ENCODE measurements around the gene FGF14.
"Not testable (repeated sequence)": the region's sequence is repeated elsewhere in the genome, so short reads cannot be mapped to it uniquely, and the experiment has no call there.

The FGF14 gene

DNA sequence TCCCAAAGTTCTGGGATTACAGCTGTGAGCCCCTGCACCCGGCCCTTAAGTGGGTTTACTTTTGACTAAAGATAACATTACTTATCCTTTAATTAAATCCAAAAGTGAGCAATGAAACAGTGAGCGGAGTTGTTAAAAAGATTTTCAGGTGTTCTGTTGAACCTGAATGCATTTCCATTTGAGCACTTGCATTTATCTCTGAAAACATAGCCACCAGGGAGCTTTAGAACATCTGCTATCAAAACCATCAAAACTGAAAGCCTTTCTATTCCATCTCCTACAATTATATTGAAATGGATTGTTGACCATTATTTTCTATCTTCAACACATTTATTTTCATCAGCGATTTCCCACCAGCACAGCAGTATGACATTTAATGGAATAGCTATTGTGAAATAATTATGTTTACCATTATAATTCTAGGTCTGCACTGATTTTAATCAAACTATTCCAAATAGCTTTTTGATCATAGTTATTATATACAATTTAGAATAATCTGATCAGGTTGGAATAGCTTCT is 269.0 kb downstream of the FGF14 start:
- no peaks in the 10 kb centered on the region for H3K9me3 Mint-ChIP-seq
- ATAC-seq = no peak
- no peak overlapping the region for H3K27ac Mint-ChIP-seq
- DNase-seq (ENCODE audit: low spot score in 2 of 2) = no peak
- H3K36me3 Mint-ChIP-seq = no peaks in the 10 kb centered on the region
- no peaks in the 10 kb centered on the region for H3K4me1 Mint-ChIP-seq
- H3K4me3 Mint-ChIP-seq = no peak overlapping the region

DNA sequence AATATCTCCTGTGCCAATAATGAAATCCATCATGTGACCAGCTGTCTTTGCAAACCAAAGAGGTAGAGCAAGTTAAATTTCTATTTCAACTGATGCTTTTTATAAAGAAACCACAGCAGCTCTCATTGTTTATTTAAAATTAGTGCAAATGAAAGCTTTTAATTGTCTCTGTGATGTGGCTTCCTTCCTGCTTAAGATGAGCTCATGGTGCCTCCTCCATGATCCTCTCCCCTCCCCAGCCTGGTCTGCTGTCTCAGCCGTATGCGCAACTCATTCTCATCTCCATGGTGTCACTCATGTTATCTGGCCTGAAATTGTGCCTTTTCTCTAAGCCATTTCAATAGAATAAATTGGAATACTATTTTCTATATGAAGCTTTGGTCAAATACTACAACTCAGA is 270.6 kb downstream of the FGF14 start:
- ATAC-seq = no peak
- H3K4me1 Mint-ChIP-seq = no peaks in the 10 kb centered on the region

DNA sequence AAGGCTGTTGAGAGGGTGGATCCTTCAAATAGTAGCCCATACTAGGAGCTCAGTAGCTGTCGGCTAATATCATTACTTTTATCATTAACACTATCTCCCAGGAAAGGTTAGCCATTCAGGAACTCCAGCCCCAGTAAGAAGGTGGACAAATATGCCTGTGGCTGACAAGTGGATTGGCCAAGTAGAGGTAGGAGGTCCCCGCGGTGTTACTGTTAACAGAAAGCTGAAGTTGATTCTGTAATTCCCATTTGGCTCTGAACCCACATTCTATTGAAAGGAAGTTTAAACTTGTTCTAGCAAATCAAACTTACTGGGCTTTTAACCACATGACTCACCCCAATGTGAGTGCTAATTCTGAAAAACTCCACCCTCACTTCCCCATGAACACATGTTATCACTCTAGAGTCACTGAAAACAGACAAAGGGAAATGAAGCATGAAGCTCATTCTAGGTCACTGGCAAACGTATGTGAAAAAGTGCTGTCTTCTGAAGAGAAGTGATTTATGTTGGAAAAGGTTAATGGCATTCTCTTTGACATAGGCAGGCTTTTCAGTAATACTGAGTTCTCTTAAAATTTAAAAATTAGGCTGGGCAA is 273.5 kb downstream of the FGF14 start:
- Mint-ChIP-seq H3K4me1 (no peaks in the 10 kb centered on the region), H3K27ac (no peak overlapping the region), H3K9me3 (no peaks in the 10 kb centered on the region), H3K36me3 (no peaks in the 10 kb centered on the region), H3K4me3 (no peak overlapping the region)
- ATAC-seq (no peak), DNase-seq (ENCODE audit: low spot score in 2 of 2) (no peak)

More for the DNA sequence above, 270.6 kb downstream of the FGF14 start:
- H3K4me3 Mint-ChIP-seq = no peak overlapping the region
- no peaks in the 10 kb centered on the region for H3K36me3 Mint-ChIP-seq
- no peak for DNase-seq (ENCODE audit: low spot score in 2 of 2)
- no peaks in the 10 kb centered on the region for H3K9me3 Mint-ChIP-seq
- H3K27ac Mint-ChIP-seq = no peak overlapping the region

DNA sequence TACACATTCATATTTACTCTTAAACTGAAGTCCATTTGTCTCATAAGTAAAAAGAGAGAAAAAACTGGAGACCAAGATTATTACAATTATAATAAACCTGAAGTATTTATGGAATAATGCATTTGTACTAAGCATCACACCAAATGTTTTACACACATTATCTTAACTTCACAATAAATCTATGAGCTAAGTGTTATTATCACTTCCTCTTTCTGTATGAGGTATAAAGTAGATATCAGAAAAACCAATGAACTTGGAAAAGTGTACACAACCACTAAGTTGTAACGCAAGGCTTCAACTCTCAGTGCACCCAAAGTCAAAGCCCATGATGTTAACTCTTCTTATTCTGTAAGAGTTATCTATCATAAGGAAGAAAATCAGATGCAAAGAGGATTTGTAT is 274.7 kb downstream of the FGF14 start:
- no peaks in the 10 kb centered on the region for H3K9me3 Mint-ChIP-seq
- no peak for ATAC-seq
- no peak overlapping the region for H3K27ac Mint-ChIP-seq
- no peaks in the 10 kb centered on the region for H3K36me3 Mint-ChIP-seq
- no peak overlapping the region for H3K4me3 Mint-ChIP-seq
- H3K4me1 Mint-ChIP-seq = no peaks in the 10 kb centered on the region
- no peak for DNase-seq (ENCODE audit: low spot score in 2 of 2)

DNA sequence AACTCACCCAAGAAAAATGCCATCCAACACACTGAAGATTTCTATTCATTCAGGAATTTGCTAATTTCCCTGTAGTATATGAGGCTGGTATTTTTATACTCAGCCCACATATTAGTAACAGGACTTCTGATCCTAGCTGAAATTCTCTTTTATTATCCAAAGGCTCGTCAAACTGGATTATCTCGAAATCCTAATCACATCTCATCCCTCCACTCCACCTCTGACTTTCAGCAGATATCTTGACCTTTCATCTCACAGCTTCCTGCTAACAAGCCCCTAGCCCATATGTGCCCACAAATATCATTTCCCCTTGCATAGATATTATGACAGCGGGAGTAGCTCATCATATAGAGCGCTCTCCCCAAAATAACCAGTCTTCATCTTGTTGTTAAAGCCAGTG is 279.7 kb downstream of the FGF14 start:
- no peak for ATAC-seq
- H3K36me3 Mint-ChIP-seq = no peaks in the 10 kb centered on the region
- no peak overlapping the region for H3K4me3 Mint-ChIP-seq
- H3K27ac Mint-ChIP-seq = no peak overlapping the region
- H3K4me1 Mint-ChIP-seq = no peaks in the 10 kb centered on the region
- no peak for DNase-seq (ENCODE audit: low spot score in 2 of 2)
- no peaks in the 10 kb centered on the region for H3K9me3 Mint-ChIP-seq

DNA sequence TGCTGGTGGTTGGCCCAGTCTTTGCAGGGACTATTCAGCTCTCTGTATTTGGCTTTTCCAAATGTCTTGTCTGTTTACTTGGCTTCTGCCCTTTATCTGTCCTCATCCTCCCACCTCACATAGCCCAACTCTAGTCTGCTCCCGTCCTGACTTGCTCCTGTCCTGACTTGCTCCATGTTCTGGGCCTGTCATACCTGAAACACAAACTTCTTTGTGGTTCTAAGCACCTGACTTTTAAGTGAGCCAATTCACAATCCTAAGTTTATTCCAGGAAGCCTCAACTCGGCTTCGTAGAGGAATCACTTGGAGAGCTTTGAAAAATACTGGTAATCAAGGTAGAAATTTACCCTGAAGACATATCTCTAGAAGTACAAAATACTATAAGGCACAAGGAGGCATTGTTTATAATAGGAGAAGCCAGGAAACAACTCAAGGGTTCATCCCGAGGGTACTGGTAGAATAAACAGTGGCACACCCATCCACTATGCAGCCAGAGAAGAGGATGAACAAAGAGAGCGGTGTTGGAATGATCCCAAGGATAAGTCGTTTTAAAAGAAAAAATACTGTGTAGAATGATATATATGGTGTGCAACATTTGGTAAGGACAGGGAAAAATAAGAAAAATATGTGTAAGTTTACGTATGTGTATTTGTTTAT is 284.5 kb downstream of the FGF14 start:
- H3K4me3 Mint-ChIP-seq = no peak overlapping the region
- H3K9me3 Mint-ChIP-seq = no peaks in the 10 kb centered on the region
- no peak for ATAC-seq
- no peaks in the 10 kb centered on the region for H3K4me1 Mint-ChIP-seq
- H3K36me3 Mint-ChIP-seq = no peaks in the 10 kb centered on the region
- H3K27ac Mint-ChIP-seq = no peak overlapping the region
- no peak for DNase-seq (ENCODE audit: low spot score in 2 of 2)

DNA sequence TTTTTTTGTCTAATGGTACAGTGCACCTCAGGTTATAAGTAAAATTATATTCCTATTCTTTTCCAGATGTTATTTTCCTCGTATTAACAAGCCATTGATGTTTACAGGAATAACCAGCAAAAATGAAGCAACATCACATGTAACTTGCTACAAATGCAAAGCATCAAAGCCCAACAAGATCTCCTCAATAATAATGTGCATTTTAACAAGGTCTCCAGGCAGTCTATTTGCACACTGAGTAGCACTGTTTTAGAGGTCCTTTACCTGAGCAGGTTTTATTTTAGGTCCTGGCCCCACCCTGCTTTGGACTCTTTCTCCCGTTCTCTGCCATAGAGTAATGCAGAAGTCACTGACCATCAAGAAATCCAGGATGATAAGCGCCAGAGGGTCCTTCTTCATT is 298.4 kb downstream of the FGF14 start:
- DNase-seq (ENCODE audit: low spot score in 2 of 2) (no peak), ATAC-seq (no peak)
- no peak overlapping the region for H3K4me3 Mint-ChIP-seq
- H3K36me3 Mint-ChIP-seq = no peaks in the 10 kb centered on the region
- no peaks in the 10 kb centered on the region for H3K9me3 Mint-ChIP-seq
- no peak overlapping the region for H3K27ac Mint-ChIP-seq
- no peaks in the 10 kb centered on the region for H3K4me1 Mint-ChIP-seq

DNA sequence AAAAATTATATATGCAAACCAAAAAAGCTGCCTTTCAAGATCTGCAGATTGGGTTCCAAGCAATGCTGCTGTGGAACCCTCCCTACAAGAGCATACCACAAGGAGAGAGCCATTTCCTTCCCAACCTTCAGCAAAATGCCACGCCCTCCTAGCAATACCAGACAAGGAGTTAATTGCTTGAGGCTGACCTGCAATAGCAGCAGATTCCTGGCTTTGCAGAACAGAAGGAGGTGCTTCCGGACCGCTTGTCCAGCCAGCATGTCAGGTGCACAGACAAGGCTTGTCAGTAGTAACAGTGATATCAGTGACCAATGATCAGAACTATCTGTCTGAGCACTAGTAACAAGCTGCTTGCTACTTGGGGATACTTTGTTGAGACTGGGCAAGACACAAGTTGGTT is 301.6 kb downstream of the FGF14 start:
- DNase-seq (ENCODE audit: low spot score in 2 of 2) = no peak
- H3K27ac Mint-ChIP-seq = no peak overlapping the region
- H3K4me3 Mint-ChIP-seq = no peak overlapping the region
- no peaks in the 10 kb centered on the region for H3K9me3 Mint-ChIP-seq
- no peaks in the 10 kb centered on the region for H3K4me1 Mint-ChIP-seq
- H3K36me3 Mint-ChIP-seq = no peaks in the 10 kb centered on the region
- no peak for ATAC-seq

DNA sequence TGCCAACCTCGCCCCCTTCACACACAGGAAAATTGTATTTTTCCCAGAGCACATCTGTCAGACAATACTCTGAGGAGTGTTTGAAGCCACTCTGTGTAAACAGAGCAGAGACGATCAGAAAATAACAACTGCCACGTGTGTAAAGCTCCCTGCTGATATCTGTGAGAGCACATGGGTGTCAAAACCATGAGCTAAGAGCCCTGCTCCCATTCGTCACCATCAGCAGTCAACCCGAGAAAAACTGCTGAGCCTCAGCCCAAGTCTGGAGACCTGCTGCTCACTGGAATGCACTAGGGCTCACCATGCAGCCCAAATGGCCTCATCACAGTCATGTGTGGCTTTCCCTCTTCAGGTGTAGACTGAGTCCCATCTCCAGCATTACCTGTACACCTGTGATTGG is 304.1 kb downstream of the FGF14 start:
- H3K4me1 Mint-ChIP-seq = no peaks in the 10 kb centered on the region
- H3K36me3 Mint-ChIP-seq = no peaks in the 10 kb centered on the region
- no peaks in the 10 kb centered on the region for H3K9me3 Mint-ChIP-seq

DNA sequence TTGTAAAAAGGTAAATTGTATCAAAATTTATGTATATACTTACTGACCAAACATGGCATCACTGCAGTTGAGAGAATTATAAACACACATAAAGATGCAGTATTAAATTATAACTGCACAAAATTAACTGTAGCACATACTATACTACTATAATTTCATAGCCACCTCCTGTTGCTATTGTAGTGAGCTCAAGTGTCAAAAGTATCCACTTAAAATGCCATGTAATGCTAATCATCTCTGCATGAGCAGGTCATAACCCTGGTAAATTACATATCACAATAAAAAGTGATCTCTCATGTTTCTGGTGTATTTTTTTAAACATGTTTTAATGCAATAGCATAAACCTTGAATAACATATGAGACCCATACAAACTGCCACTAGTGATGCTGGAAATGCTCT is 308.6 kb downstream of the FGF14 start:
- H3K4me3 Mint-ChIP-seq; DNase-seq (ENCODE audit: low spot score in 2 of 2); H3K27ac Mint-ChIP-seq; H3K36me3 Mint-ChIP-seq; H3K9me3 Mint-ChIP-seq; H3K4me1 Mint-ChIP-seq; ATAC-seq: not testable (repeated sequence)

More for the DNA sequence above, 304.1 kb downstream of the FGF14 start:
- Mint-ChIP-seq H3K4me3 (no peak overlapping the region), H3K27ac (no peak overlapping the region)
- DNase-seq (ENCODE audit: low spot score in 2 of 2) (no peak), ATAC-seq (peak; percentile 24)

DNA sequence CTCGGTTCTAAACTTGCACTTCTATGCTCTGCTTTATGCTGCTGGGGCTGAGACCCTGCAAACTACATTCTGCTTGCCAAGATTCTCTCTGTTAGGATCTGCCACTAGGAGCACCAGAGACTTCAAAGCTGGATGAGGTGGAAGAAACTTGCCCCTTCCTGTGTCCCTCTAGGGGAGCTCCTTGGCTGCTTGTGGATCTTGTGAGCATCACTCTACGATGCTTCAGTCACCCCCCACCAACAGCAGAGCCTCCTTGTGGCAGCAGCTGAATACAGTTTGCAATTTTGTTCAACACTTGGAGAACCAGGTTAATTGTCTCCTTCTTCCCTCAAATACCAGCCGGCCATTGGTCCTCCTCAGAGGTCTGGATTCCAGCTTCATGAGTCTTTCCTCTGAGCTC is 310.6 kb downstream of the FGF14 start:
- Mint-ChIP-seq H3K36me3 (no peaks in the 10 kb centered on the region), H3K9me3 (no peaks in the 10 kb centered on the region), H3K4me1 (no peaks in the 10 kb centered on the region), H3K27ac (no peak overlapping the region), H3K4me3 (no peak overlapping the region)
- ATAC-seq (no peak), DNase-seq (ENCODE audit: low spot score in 2 of 2) (no peak)

DNA sequence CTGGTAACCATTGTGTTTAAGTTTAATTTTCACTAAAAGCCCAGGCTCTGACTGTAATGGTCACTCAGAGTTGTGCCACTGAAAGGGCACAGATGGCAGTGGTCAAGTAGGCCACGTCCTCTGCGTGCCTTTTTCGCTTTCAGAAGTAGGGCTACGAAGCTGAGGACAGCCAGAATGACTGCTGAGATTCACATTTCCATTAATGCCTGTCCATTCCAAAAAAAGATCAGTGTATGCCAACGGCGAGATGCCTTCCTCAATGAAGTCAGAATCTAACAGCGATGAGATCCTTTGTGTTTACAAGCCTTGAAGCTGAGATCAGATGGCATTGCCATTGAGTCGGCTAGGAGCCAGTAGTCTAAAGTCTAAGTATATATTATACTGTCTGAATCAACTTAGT is 311.3 kb downstream of the FGF14 start:
- no peaks in the 10 kb centered on the region for H3K4me1 Mint-ChIP-seq
- H3K27ac Mint-ChIP-seq = no peak overlapping the region
- no peaks in the 10 kb centered on the region for H3K9me3 Mint-ChIP-seq
- no peak overlapping the region for H3K4me3 Mint-ChIP-seq
- DNase-seq (ENCODE audit: low spot score in 2 of 2) (no peak), ATAC-seq (no peak)
- H3K36me3 Mint-ChIP-seq = no peaks in the 10 kb centered on the region

DNA sequence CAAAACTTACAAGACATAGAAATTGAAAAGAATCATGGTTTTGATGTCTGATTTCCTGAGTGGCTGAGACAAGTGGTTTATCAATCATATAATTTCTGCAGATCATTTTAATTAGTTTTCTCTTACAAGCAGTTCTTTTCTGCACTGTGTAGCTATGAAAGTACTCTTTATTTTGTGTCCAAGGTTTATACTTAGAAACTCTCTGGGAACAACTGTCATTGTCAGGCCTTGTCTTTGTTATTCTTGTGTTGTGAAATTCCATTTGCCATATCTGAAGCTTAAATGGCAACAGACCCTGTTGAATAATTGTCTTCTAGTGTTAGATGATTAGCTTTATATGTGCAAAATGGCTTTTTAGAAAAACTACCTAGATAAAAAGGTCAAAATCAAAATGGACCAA is 312.1 kb downstream of the FGF14 start:
- no peak overlapping the region for H3K27ac Mint-ChIP-seq
- ATAC-seq = no peak
- H3K9me3 Mint-ChIP-seq = no peaks in the 10 kb centered on the region
- no peak for DNase-seq (ENCODE audit: low spot score in 2 of 2)
- no peaks in the 10 kb centered on the region for H3K4me1 Mint-ChIP-seq
- no peaks in the 10 kb centered on the region for H3K36me3 Mint-ChIP-seq
- no peak overlapping the region for H3K4me3 Mint-ChIP-seq

DNA sequence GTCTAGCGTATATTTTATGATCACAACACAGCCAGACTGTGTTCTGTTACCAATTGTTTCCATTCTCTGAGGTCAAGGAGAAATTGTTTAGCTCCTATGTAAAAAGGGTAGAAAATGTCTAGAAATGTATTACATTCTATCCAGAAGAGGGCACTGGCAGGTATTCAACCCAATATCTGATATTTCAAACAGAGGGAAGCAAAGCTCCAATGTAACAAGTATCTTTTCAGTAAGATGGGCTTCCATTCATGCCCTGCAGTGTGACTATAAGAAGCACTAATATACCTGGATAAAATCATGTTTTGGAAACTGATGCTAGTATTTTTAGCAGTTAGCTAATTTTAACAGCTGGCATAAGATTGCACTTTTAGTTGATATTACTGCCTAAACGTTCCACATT is 312.7 kb downstream of the FGF14 start:
- Mint-ChIP-seq H3K9me3 (no peaks in the 10 kb centered on the region), H3K4me3 (no peak overlapping the region), H3K36me3 (no peaks in the 10 kb centered on the region), H3K27ac (no peak overlapping the region), H3K4me1 (no peaks in the 10 kb centered on the region)
- DNase-seq (ENCODE audit: low spot score in 2 of 2) = no peak
- ATAC-seq = no peak

DNA sequence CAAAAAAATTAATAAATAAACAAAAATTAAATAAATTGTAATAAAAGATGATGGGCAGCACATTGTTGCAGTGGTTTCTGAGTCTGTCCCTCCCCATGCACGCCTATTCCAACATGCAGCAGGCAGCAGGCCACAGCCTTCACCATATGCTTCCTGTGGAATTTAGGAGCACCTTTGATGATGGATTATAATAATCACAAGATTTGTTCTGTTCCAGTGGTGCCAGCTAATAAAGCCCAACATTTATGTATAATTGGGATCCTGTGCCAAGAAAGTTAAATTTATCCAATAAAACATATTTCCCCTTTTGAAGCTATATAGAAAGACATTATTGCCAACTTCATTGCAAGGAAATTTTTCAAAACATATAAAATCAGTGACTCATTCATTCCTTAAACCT is 328.6 kb downstream of the FGF14 start:
- Mint-ChIP-seq H3K27ac (no peak overlapping the region), H3K9me3 (no peaks in the 10 kb centered on the region), H3K36me3 (no peaks in the 10 kb centered on the region), H3K4me1 (no peaks in the 10 kb centered on the region), H3K4me3 (no peak overlapping the region)
- no peak for DNase-seq (ENCODE audit: low spot score in 2 of 2)
- no peak for ATAC-seq

DNA sequence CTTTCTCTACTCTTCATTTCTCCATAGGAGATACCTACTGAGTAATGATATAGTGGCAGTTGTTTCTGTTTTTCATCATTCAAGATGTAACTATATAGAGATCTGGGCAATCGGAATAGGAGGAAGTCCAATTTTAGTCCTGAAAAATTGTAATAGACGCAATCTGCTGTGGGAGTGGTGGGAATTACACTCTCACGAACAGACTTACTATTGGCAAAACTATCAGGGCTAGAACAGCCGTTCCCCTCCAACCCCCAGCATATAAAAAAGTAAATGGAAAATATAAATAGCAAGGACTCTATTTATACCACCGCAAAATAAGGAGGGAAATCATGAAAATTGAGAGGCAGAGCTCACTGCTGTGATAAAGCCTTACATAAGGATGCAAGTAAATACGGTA is 330.1 kb downstream of the FGF14 start:
- no peak for ATAC-seq
- H3K27ac Mint-ChIP-seq = no peak overlapping the region
- no peak for DNase-seq (ENCODE audit: low spot score in 2 of 2)
- H3K36me3 Mint-ChIP-seq = no peaks in the 10 kb centered on the region
- no peak overlapping the region for H3K4me3 Mint-ChIP-seq
- no peaks in the 10 kb centered on the region for H3K9me3 Mint-ChIP-seq
- no peaks in the 10 kb centered on the region for H3K4me1 Mint-ChIP-seq

Data from stimulated activated effector memory CD8-positive, alpha-beta T cell treated with anti-CD3 and anti-CD28 coated beads, Interleukin-12 subunit alpha, Interleukin-12 subunit beta, amount 100 ng/mL, for 72 hours (primary cell).